Right atrium auricular region (tissue), 2 donors: ENCODE measurements around the gene C5orf15. TPM values are rescaled to one million over a fixed set of nuclear protein-coding genes. Genes with fewer than 3 reads are reported as not detected.
"Not testable (repeated sequence)": the region's sequence is repeated elsewhere in the genome, so short reads cannot be mapped to it uniquely, and the experiment has no call there.

Source experiments
- DNase-seq: peaks from one replicate; pipeline ENCODE4 v3.0.0-alpha.2; 2019; ENCODE audit warnings: low spot score
- H3K27ac ChIP-seq, 2 donors: fragments of 200-600 bp; sonication (generic); 1 replicate in 1 of 2; 2 replicates in 1 of 2; pipeline ENCODE4 v1.5.1; 2016 to 2019
- H3K27me3 ChIP-seq, 2 donors: fragments of 200-600 bp; sonication (generic); one replicate each; pipeline versions ENCODE4 v1.5.1 to v1.6.0; 2017 to 2019
- H3K36me3 ChIP-seq: fragments of 200-600 bp; sonication (generic); one replicate; pipeline ENCODE4 v1.5.1; 2016
- H3K4me1 ChIP-seq, 2 donors: fragments of 200-600 bp; sonication (generic); one replicate each; pipeline versions ENCODE4 v1.5.1 to v1.6.0; 2017 to 2019
- H3K4me3 ChIP-seq, 2 donors: fragments of 200-600 bp; sonication (generic); 1 replicate in 1 of 2; 2 replicates in 1 of 2; pipeline ENCODE4 v1.5.1; 2017 to 2019; ENCODE audit warnings: mild to moderate bottlenecking in 1 of 2, moderate library complexity in 1 of 2
- H3K9me3 ChIP-seq, 2 donors: fragments of 200-600 bp; sonication (generic); one replicate each; pipeline ENCODE4 v1.5.1; 2019
- CTCF ChIP-seq, 2 donors: fragments of 200-600 bp; sonication (generic); IDR thresholded peaks; one replicate each; pipeline ENCODE4 v1.5.1; 2019; ENCODE audit warnings: antibody characterized with exemption in 2 of 2
- total RNA-seq, 2 donors: library from RNA; depleted of rRNA; stranded (reverse); fragments of >200 nt; gene quantifications; one replicate each; pipeline ENCODE4 v1.1.0, GENCODE V29; 2016

Gene C5orf15
- total RNA-seq, 2 donors from 2014 or later = 32.6 to 59.8 TPM

- no peak for TF ChIP-seq CTCF (IDR thresholded peaks at IDR 0.05)
- H3K4me1 ChIP-seq = peaks cover 0 to 6% of the 10 kb centered on the region in 2 donors
- H3K36me3 ChIP-seq = no peaks in the 10 kb centered on the region
- no peaks in the 10 kb centered on the region for H3K27me3 ChIP-seq
- no peak for DNase-seq
- no peak overlapping the region for H3K4me3 ChIP-seq
- H3K27ac ChIP-seq = no peak overlapping the region
- no peaks in the 10 kb centered on the region for H3K9me3 ChIP-seq
Observed at GRCh38 chr5:133942614-133943474, 25.6 kb downstream of the C5orf15 start.

DNA sequence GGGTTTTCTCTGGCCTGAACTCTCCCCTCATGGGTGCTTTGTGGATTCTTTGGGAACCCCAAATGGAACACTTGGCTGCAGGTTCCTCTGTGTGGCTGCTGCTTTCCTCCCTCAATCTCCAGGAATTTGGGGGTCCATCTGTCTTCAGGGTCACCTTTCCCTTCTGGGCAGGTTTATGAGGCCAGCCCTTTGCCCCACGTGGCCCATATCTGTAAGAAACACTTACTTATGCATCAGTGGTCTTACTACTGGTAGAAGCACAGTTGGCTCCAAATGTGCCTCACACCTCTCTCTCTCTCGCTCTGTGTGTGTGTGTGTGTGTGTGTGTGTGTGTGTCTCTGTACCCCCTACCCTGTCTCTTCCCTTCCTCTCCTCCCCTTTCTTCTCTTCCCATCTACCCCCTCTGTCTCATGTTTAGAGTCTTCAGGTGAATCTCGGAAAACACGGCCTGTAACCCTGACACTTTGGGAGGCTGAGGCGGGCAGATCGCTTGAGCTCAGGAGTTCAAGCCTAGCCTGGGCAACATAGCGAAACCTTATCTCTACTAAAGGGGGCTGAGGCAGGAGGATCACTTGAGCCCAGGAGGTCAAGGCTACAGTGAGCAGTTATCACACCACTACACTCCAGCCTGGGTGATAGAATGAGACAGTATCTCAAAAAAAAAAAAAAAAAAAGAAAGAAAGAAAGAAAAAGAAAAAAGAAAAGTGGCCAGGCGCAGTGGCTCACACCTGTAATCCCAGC lies 26.8 kb downstream of the C5orf15 start:
- H3K4me3 ChIP-seq = no peak overlapping the region
- H3K36me3 ChIP-seq = no peaks in the 10 kb centered on the region
- peak; percentile 21 for DNase-seq
- peaks cover 0 to 6% of the 10 kb centered on the region in 2 donors for H3K4me1 ChIP-seq
- TF ChIP-seq CTCF (IDR thresholded peaks at IDR 0.05) = no peak
- H3K27me3 ChIP-seq = no peaks in the 10 kb centered on the region
- H3K27ac ChIP-seq = no peak overlapping the region
- H3K9me3 ChIP-seq = no peaks in the 10 kb centered on the region

- DNase-seq = no peak
- peaks cover 0 to 13% of the 10 kb centered on the region in 2 donors for H3K4me1 ChIP-seq
- H3K27ac ChIP-seq = no peak overlapping the region
- no peaks in the 10 kb centered on the region for H3K27me3 ChIP-seq
- no peak for TF ChIP-seq CTCF (IDR thresholded peaks at IDR 0.05)
- no peak overlapping the region for H3K4me3 ChIP-seq
- no peaks in the 10 kb centered on the region for H3K36me3 ChIP-seq
- H3K9me3 ChIP-seq = no peaks in the 10 kb centered on the region
Observed at GRCh38 chr5:133939668-133940067, 28.8 kb downstream of the C5orf15 start.

DNA sequence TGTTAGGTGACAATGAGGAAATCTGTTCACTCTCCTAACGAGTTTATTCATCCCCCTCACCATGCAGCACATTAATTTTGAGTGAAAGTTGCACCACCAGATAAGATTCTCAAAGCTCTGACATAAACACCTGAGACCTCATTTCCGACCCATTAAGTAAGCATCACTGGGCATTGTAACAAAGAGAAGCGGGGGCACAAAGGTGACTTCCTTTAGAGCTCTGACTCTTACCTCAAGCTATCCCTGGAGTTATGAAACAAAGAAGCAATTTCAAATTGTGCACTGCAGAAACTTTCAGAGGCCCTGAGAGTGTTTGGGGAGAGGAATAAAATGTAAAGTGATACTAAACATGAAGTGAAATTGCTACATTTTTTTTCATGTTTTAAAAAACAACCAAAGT lies 29.5 kb downstream of the C5orf15 start:
- no peak overlapping the region for H3K4me3 ChIP-seq
- DNase-seq = no peak
- no peaks in the 10 kb centered on the region for H3K9me3 ChIP-seq
- H3K36me3 ChIP-seq = no peaks in the 10 kb centered on the region
- peaks cover 0 to 13% of the 10 kb centered on the region in 2 donors for H3K4me1 ChIP-seq
- no peak for TF ChIP-seq CTCF (IDR thresholded peaks at IDR 0.05)
- no peak overlapping the region for H3K27ac ChIP-seq
- H3K27me3 ChIP-seq = no peaks in the 10 kb centered on the region

- no peak for DNase-seq
- no peaks in the 10 kb centered on the region for H3K9me3 ChIP-seq
- no peaks in the 10 kb centered on the region for H3K27me3 ChIP-seq
- H3K36me3 ChIP-seq = no peaks in the 10 kb centered on the region
- H3K4me1 ChIP-seq = peaks cover 0 to 14% of the 10 kb centered on the region in 2 donors
- TF ChIP-seq CTCF (IDR thresholded peaks at IDR 0.05) = no peak
- H3K27ac ChIP-seq = no peak overlapping the region
- H3K4me3 ChIP-seq = no peak overlapping the region
Observed at GRCh38 chr5:133938039-133938821, 30.2 kb downstream of the C5orf15 start.

DNA sequence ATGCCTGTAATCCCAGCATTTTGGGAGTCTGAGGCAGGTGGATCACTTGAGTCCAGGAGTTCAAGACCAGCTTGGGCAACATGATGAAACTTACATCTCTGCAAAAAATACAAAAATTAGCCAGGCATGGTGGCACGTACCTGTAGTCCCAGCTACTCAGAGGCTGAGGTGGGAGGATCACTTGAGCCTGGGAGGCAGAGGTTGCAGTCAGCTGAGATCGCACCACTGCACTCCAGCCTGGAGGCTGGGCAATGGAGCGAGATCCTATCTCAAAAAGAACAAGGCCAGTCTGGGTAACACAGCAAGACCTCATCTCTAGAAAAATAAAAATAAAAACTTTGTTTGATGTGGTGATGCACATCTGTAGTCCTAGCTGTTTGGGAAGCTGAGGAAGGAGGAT lies 30.8 kb downstream of the C5orf15 start:
- not testable (repeated sequence) for H3K4me3 ChIP-seq

More for the DNA sequence above, 30.8 kb downstream of the C5orf15 start:
- DNase-seq, H3K27ac ChIP-seq, H3K27me3 ChIP-seq, H3K9me3 ChIP-seq, H3K36me3 ChIP-seq: not testable (repeated sequence)
- H3K4me1 ChIP-seq = peaks cover 0 to 16% of the 10 kb centered on the region in 2 donors
